ENCODE results near the gene TMEM19.
"Not testable (repeated sequence)": the region's sequence is repeated elsewhere in the genome, so short reads cannot be mapped to it uniquely, and the experiment has no call there.

Gene TMEM19

GRCh38 chr12:71666259-71666658, 19.6 kb upstream of the TMEM19 start:
- no peak for DNase-seq

DNA sequence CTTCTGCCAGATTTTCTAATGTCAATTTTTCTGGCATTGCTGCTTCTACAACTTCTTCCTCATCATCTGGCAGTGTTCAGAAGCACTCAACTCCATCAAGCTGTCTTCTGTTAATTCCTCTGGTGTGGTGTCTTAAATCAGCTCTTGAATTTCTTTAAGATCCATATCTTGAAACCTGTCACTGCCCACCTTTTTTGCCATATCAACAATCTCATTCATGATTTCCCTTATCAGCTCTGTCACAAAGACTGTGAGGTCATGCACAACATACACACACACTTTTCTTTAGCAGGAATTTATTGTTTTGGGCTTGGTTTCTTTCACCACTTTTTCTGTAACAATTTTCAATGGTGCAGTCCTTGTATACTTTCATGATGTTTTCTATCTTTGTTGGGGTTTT, 14.6 kb upstream of the TMEM19 start:
- no peak for DNase-seq

- DNase-seq = no peak
Measured at GRCh38 chr12:71671816-71672215, 14.1 kb upstream of the TMEM19 start.

DNA sequence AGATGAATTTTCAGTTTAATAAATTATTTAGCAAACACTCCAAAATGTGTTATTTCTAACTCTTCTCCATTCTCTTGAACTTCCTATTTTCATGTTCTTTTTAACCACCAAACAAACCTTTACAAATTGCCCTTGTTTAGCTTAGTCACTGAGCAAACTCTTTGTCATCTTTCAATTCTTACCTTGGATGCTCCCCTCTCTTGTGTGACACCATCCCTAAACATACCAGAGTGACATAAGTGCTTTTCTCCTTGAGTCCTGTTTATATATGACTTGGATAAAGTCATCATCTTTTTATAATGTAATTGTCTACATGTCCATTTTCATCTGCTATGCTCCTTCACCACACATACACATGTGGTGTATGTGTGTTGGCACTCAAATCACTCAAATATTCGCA, 3.4 kb upstream of the TMEM19 start:
- no peak for DNase-seq

DNA sequence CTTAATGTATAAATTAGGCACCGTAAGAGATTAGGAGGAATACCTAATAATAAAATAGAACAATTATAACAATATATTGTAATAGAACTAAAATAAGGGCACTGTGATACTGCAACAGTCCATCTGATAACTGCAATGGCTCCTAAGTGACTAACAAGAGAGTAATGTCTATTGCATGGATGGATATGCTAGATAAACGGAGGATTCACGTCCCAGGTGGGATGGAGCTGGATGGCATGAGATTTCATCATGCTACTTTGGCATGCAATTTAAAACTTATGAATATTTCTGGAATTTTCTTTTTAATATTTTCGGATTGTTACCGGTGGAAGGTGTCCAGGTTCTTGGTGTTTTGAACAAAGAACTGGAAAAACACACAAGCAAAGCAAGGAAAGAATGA, 2.2 kb upstream of the TMEM19 start:
- no peak for DNase-seq

DNA sequence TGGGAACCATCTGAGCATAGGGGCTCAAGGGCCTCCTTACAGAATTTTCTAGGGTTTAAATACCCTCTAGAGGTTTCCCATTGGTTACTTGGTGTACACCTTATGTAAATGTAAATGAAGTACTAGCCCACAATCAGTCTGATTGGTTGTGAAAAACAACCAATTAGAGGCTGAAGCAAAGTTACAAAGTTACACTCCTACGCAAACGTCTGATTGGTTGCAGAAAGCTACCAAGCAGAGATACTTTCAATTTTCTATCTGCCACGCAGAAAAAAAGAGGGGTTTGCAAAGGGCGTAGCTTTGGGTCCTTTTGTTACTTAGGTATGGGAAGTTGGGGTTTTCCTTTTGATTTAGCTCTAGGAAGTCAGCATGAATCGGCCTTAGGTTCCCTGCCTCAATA, 1.8 kb upstream of the TMEM19 start:
- no peak for DNase-seq

DNA sequence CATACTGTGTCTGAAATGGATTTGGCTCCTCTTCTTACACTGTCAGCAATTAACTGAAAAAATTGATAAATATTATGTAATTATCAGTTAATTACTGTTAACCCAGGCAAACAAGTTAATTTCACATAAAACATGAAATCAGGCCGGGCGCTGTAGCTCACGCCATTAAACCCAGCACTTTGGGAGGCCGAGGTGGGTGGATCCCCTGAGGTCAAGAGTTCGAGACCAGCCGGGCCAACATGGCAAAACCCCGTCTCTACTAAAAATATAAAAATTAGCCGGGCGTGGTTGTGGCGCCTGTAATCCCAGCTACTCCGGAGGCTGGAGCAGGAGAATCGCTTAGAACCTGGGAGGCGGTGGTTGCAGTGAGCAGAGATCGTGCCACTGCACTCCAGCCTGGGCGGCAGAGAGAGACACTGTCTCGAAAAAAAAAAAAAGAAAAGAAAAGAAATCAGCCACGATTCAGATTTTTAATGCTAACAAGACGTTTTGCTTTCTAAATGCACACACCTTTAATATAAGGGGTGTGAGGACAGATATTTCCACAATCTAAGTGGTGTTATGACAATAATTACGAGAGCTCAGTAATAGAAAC, 473 bp upstream of the TMEM19 start:
- DNase-seq = no peak

- DNase-seq = no peak
Measured at GRCh38 chr12:71686658-71687025, 760 bp downstream of the TMEM19 start.

GRCh38 chr12:71687172-71687571, 1.3 kb downstream of the TMEM19 start:
- not testable (repeated sequence) for DNase-seq

DNA sequence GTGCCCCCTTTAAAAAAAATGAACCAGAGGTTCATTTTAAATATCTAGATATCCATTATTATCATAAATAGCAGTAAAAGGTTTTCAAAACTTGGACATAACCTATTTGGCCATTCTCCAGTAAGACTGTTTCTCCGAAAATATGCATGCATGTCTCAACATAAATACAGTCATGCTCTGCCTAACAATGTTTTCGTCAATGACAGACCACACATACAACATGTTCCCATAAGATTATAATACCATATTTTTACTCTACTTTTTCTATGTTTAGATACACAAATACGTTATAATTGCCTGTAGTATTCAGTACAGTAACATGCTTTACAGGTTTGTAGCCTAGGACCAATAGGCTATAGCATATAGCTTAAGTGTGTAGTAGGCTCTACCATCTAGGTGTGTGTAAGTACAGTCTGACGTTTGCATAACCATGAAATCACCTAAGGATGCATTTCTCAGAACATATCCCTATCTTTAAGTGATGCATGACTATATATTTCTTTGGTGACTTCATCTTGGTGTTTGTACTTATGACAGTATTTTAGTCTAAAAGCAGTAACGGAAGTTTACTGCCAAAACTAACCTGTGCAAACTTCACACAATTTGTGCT, 3.2 kb downstream of the TMEM19 start:
- DNase-seq = no peak

DNA sequence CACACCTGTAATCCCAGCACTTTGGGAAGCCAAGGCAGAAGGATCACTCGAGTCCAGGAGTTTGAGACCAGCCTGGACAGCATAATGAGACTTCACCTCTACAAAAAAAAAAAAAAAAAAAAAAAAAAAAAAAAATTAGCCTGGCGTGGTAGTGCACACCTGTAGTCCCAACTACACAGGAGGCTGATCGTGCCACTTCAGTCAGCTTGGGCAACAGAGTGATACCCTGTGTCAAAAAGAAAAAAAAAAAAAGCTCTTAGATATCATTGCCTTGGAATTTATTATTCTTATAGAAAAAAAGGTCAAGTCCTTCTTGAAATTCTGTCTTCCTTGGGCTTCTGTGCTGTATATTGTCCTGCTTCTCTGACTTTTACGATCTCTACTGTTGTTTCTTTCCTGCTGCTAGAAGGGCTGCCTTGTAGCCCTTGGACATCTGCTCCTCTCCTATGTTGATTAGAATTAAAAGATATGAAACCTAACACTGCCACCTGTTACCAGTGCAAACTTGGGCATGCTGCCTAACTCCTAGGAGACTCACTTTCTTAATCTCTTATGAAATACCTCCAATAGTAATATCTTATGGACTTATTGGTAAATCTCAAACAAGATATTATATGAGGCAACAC, 5.7 kb downstream of the TMEM19 start:
- no peak for DNase-seq

- no peak for DNase-seq
Measured at GRCh38 chr12:71693126-71693525, 7.2 kb downstream of the TMEM19 start.

DNA sequence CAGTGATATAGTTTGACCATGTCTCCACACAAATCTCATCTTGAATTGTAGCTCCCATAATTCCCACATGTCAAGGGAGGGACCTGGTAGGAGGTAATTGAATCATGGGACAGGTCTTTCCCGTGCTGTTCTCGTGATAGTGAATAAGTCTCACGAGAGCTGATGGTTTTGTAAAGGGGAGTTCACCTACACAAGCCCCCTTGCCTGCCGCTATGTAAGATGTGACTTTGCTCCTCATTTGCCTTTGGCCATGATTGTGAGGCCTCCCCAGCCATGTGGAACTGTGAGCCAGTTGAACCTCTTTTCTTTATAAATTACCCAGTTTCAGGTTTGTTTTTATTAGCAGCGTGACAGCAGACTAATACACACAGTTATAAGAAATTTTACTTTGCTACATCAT, 7.8 kb downstream of the TMEM19 start:
- not testable (repeated sequence) for DNase-seq

DNA sequence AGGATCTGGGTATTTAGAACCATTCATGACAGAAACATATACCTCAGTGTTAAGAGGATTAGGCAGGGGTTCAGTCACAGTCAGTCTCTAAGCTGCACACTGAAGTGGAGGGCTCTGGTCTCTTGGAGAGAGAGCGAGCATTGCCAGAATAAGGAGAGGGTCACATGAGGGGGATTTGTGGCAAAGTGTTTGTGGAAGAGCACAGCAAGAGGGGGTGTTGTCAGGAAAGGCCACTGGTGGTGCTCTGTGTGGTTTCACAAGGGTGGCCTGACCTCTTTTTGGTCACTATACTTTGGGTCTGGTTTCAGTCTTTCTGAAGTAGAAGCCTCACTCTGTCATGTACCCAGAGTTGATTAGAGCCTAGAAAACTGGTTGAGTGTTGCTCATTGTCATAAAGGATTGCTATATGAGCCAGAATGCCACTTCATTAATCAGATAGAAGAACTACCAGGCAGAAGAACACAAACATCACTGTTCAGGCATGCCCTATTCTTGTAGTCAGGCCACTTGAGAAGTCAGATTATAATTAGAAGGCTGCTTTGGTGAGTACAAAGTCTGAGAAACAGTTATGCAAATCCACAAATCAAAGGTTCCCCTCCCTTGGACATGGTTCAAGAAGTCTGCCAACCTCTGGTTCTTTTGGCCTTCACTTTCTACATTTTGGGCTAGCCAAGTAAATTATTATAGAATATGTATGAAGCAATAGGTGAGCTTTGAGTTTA, 8.4 kb downstream of the TMEM19 start:
- no peak for DNase-seq

- no peak for DNase-seq
Measured at GRCh38 chr12:71695782-71696181, 9.9 kb downstream of the TMEM19 start.

- DNase-seq = not testable (repeated sequence)
Measured at GRCh38 chr12:71702181-71702580, 16.3 kb downstream of the TMEM19 start.

GRCh38 chr12:71702590-71702989, 16.7 kb downstream of the TMEM19 start:
- no peak for DNase-seq

GRCh38 chr12:71703206-71703605, 17.3 kb downstream of the TMEM19 start:
- no peak for DNase-seq

GRCh38 chr12:71704920-71705319, 19.0 kb downstream of the TMEM19 start:
- DNase-seq = no peak

- DNase-seq = no peak
Measured at GRCh38 chr12:71708658-71709057, 22.8 kb downstream of the TMEM19 start.

- no peak for DNase-seq
Measured at GRCh38 chr12:71710276-71711125, 24.6 kb downstream of the TMEM19 start.

- no peak for DNase-seq
Measured at GRCh38 chr12:71718611-71719010, 32.7 kb downstream of the TMEM19 start.
